ENCODE measurements around the gene FGF1. TPM values are rescaled to one million over a fixed set of nuclear protein-coding genes. Genes with fewer than 3 reads are reported as not detected.

Gene FGF1
- total RNA-seq, 1 experiment from 2014 or later = 3.2 TPM

- Histone ChIP-seq H3K4ac (ENCODE audit: low read depth, low read length) (no peak overlapping the region), H3K9ac (ENCODE audit: extremely low read depth, insufficient read length, low read length) (no peak overlapping the region), H3K56ac (ENCODE audit: insufficient read length, low read depth, low read length) (no peak overlapping the region), H3K27ac (ENCODE audit: insufficient read length, low read depth, low read length) (no peak overlapping the region), H2BK120ac (ENCODE audit: low read depth, low read length, poor library complexity, severe bottlenecking) (no peak overlapping the region), H2AK5ac (ENCODE audit: insufficient read length, low read length) (no peak overlapping the region), H2BK12ac (ENCODE audit: insufficient read length, low read depth, low read length) (no peak overlapping the region), H3K14ac (ENCODE audit: insufficient read depth, low read length) (no peak overlapping the region), H4K8ac (replicated peaks; ENCODE audit: insufficient read length, low read depth, low read length) (no peak overlapping the region), H3K4me2 (ENCODE audit: insufficient read depth, insufficient read length, low read length) (no peak overlapping the region), H2BK20ac (ENCODE audit: low read depth, low read length, poor library complexity, severe bottlenecking) (no peak overlapping the region), H2AFZ (ENCODE audit: low read length) (no peak overlapping the region), H3K4me1 (ENCODE audit: insufficient read depth, low read length) (no peaks in the 10 kb centered on the region), H4K91ac (ENCODE audit: insufficient read length, low read depth, low read length) (no peak overlapping the region), H3K9me3 (ENCODE audit: control insufficient read depth, low read depth, low read length) (no peaks in the 10 kb centered on the region), H3K27me3 (ENCODE audit: insufficient read depth, low read length) (no peaks in the 10 kb centered on the region), H2BK15ac (ENCODE audit: low read depth, low read length) (no peak overlapping the region), H3K23ac (ENCODE audit: insufficient read length, low read depth, low read length) (no peak overlapping the region), H2BK5ac (ENCODE audit: insufficient read length, low read length) (no peak overlapping the region), H4K20me1 (ENCODE audit: control insufficient read depth, insufficient read depth, insufficient read length) (no peaks in the 10 kb centered on the region), H3K79me2 (ENCODE audit: insufficient read depth, low read length) (no peaks in the 10 kb centered on the region), H3T11ph (ENCODE audit: low read length) (no peak overlapping the region), H4K5ac (ENCODE audit: insufficient read length, low read depth, low read length) (no peak overlapping the region), H3K79me1 (ENCODE audit: insufficient read depth, low read depth, low read length, poor library complexity, severe bottlenecking) (no peaks in the 10 kb centered on the region), H3K23me2 (ENCODE audit: insufficient read length, low read depth, low read length, poor library complexity, severe bottlenecking) (no peaks in the 10 kb centered on the region), H3K18ac (ENCODE audit: insufficient read length, low read depth, low read length) (no peak overlapping the region)
- no peak overlapping the region for H3K4me3 Mint-ChIP-seq
- H3K36me3 Mint-ChIP-seq (ENCODE audit: insufficient read depth in 1 of 3, low read depth in 3 of 3) = no peaks in the 10 kb centered on the region
- no peaks in the 10 kb centered on the region for H3K9me3 Mint-ChIP-seq
- TF ChIP-seq CTCF (conservative IDR thresholded peaks at IDR 0.05) = no peak
- H3K27me3 Mint-ChIP-seq (ENCODE audit: low read depth) = no peaks in the 10 kb centered on the region; the same call in 1 of the 2 replicates
- no peak overlapping the region for H3K27ac Mint-ChIP-seq
- H3K4me1 Mint-ChIP-seq = peaks cover 4 to 13% of the 10 kb centered on the region in 2 experiments; a peak in 3 of 4 replicates
- DNase-seq = no peak
- WGBS (ENCODE audit: extremely low coverage, insufficient read length, low lambda C conversion rate) = no CpG with 5 or more reads among the region's 8 CpGs
These were observed 35.0 kb downstream of the FGF1 start for GRCh38 chr5:142650881-142651280.
